GM21526 (cell line): ENCODE results near the gene OVOL3.

Experiments
- ATAC-seq: cut with Tn5 transposase; IDR thresholded peaks from one replicate; pipeline ENCODE4 v1.9.1; 2021; ENCODE audit warnings: moderate library complexity; ENCODE audit not compliant: unreplicated experiment, low FRiP score

OVOL3 gene

DNA sequence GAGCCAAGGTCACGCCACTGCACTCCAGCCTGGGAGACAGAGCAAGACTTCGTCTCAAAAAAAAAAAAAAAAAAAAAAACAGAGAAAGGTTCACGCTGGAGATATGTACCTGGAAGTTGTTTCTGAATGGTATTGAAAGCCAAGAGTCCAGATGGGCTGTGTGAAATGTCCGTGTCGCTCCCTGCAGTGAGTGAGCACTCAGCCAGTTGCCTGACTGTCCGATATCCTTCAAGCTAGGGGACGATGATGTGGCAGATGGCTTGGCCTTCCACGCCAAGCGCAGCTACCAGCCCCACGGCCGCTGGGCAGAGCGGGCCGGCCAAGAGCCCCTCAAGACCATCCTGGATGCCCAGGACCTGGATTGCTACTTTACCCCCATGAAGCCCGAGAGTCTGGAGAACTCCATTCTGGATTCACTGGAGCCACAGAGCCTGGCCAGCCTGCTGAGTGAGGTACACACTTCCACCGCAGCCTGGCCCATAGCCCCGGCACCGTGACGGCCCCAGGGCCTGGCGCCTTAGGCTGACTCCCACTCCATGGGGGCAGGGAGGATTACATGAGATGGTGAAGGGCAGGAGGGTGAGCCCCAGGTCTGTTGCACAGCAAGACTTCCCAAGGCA lies 11.7 kb upstream of the OVOL3 start:
- ATAC-seq: no peak

DNA sequence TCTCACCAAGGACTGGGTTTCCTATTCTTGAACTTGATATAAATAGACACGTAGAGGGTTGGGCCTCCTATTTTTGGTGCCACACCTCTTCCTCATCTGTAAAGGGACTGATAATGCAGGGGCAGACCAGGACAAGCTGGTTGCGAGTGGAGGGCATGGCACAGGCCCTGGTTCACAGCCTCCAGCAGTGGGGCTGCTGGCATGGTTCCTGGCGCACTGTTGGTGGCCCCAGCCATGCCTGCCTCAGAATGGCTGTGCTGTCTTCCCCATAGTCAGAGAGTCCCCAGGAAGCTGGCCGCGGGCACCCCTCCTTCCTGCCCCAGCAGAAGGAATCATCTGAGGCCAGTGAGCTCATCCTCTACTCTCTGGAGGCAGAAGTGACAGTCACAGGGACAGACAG lies 10.5 kb upstream of the OVOL3 start:
- ATAC-seq: no peak

GRCh38 chr19:36101550-36102327 lies 9.2 kb upstream of the OVOL3 start:
- ATAC-seq: no peak

- no peak for ATAC-seq
Observed at GRCh38 chr19:36103040-36103626, 7.8 kb upstream of the OVOL3 start.

- no peak for ATAC-seq
Observed at GRCh38 chr19:36103842-36104552, 6.9 kb upstream of the OVOL3 start.

GRCh38 chr19:36106441-36106840 lies 4.5 kb upstream of the OVOL3 start:
- no peak for ATAC-seq

- ATAC-seq: no peak
Observed at GRCh38 chr19:36106991-36107390, 4.0 kb upstream of the OVOL3 start.

DNA sequence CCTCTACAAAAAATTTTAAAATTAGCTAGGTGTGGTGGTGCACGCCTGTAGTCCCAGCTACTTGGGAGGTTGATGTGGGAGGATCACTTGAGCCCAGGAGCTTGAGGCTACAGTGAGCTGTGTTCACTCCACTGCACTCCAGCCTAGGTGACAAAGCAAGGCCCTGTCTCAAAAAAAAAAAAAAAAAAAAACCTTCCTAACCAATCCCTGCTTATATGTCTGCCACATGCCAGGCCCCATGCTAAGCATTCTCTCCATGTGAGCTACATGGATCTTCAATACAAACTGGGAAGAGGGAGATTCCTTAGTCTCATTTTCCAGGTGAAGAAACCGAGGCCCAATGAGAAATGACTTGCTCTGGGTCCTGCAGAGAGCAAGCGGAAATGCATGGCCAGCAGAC lies 2.3 kb upstream of the OVOL3 start:
- no peak for ATAC-seq

DNA sequence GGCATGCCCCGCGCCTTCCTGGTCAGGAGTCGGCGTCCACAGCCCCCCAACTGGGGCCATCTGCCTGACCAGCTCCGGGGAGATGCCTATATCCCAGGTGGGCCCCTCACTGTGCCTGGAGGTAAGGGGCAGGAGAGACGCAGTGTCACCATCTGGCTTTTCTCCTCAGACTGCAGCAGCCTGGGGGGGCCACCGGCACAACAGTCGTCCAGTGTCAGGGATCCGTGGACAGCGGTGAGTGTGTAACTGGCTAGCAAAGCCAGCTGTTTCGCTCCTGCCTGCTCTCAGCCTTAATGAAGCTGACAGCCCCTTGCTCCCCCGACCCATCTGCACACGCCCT lies 227 bp downstream of the OVOL3 start:
- ATAC-seq: no peak

DNA sequence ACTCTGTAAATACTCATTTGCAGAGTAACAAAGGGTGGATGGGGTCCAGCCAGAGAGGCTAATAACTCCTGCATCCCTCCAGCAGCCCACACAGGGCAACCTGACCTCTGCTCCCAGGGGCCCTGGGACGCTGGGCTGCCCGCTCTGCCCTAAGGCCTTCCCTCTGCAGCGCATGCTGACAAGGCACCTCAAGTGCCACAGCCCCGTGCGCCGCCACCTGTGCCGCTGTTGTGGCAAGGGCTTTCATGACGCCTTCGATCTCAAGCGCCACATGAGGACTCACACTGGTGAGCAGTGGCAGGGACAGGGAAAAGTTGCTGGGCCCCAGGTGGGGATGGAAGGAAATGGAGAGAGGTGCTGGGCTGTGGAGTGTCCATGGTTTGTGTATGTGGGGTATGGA lies 1.7 kb downstream of the OVOL3 start:
- ATAC-seq: no peak

DNA sequence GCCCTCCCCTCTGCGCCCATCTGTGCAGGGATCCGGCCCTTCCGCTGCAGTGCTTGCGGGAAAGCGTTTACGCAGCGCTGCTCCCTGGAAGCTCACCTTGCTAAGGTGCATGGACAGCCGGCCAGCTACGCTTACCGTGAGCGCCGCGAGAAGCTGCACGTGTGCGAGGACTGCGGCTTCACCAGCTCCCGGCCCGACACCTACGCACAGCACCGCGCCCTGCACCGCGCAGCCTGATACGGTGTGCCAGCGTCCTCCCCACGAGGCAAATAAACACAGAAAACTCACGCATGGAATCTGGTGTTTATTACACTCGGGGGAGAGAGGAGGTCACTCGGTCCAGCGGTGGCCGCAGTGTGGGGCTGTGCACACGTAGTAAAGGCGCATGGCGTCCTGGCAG lies 2.5 kb downstream of the OVOL3 start:
- ATAC-seq: no peak

DNA sequence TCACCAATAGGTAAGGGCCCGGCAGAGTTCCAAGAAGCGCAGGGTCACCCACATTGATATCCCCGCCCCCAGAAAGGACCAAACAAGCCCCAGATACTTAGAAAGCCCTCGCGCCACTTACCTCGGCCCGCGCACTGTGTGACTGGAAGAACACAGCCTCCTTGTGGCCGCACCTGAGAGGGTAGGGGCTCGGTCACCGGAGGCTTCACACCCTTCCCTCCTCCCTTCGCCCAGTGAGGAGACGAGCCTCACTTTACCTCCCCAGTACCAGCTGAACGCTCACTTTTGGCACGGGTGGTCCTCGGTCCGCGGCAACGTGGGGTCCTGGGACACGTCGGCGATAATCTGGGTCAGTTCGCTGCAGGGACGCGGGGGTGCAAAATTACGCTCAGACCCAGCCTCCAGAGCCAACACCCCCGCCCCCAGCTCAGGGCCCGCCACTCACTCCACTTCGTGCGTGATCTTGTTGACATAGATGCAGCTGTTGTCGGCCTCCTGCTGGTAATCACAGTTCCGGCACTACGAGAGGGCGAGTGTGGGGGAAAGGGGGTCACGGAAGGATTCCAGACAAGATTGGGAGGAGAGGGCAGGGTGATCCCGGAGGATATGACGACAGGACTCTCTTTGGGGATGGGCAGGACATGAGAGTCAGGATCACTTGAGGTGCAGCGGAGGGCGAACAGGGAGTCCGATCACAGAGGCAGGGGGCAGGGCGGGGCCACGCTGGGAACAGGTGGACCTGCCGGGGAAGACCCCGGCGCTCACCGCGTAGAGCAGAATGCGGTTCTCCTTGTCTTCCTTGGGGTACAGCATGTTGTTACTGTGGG lies 3.2 kb downstream of the OVOL3 start:
- peak; percentile 1 for ATAC-seq

DNA sequence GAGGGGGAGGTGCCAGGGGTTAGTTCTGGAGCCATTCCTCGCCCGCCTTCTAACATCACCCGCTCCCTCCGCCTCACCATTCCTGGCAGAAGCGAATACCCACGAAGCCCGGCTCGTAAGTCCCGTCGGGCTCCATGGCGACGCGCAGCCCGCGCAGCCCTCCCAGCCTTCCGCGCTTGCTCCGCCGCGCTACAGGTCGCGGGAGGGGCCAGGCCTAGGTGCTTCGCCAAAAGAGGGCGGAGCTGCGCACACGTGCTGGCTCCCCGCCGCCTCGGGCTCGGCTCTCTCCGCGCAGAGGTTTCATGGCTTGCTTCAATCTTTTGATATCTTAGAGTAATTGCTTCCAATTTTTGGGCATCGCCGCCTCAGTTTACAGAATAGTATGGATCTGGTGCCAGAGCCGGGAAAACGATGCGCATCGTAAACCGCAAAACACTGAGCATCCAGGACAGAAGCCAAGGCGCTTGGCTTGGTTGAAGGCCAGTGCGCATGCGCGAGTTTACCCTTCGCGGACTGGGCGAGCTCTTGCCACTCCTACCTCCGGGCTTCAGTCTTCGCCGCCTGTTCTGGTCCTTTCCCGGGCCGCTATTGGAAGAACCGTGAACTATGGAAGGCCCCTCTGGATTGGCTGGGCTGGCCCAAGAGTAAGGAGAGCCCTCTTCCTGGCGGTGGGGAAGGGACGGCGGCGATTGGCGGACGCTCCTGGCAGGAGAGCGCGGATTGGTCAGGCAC lies 3.9 kb downstream of the OVOL3 start, which contains the start of gene POLR2I:
Gene POLR2I (minus strand): TSS at position 155 of the 732 bp plus-strand sequence. CDS start 19 bp downstream, at position 136.
- peak; percentile 71 for ATAC-seq

- peak; percentile 27 for ATAC-seq
Observed at GRCh38 chr19:36115453-36116343, 4.8 kb downstream of the OVOL3 start, which contains the start of gene TBCB. Gene TBCB, plus strand, starts transcription at chr19:36115468. Its CDS starts 93 bp downstream, at chr19:36115561.

GRCh38 chr19:36116344-36116637 lies 5.3 kb downstream of the OVOL3 start:
- no peak for ATAC-seq

GRCh38 chr19:36120092-36120983 lies 9.4 kb downstream of the OVOL3 start:
- ATAC-seq: no peak

DNA sequence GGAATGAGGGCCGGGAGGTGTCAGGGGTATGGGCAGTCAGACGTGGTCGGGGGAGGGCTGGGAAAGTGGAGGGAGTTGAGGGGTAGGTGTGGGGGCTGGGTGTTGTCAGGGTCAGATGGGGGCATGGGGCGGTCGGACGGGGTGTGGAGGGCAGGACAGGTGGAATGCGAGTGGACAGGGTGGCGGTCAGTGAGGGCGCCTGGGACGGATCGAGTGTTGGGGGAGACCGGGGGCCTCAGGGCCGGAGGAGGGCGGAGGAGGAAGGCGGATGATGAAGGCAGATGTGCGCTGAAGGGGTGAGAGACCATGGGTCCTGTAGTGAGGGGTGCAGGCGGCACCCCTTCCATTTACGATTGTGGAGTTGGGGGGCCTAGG lies 10.0 kb downstream of the OVOL3 start:
- ATAC-seq: no peak
